OCI-LY7 (cell line): ENCODE measurements around the gene MTF1. TPM values are rescaled to one million over a fixed set of nuclear protein-coding genes. Genes with fewer than 3 reads are reported as not detected.
"Not testable (repeated sequence)": the region's sequence is repeated elsewhere in the genome, so short reads cannot be mapped to it uniquely, and the experiment has no call there.

ENCODE experiments used
- BruUV-seq: library from RNA; stranded (reverse); fragments of 400-500 nt; replicated peaks from 2 replicates; lab custom pipeline; 2021; lab: Mats Ljungman, UMichigan
- CTCF ChIA-PET: fragments of 300-600 bp; sonication (Branson Sonifier 250); formaldehyde crosslinking; loops from one replicate; lab custom pipeline; 2022; ENCODE audit warnings: antibody characterized with exemption; ENCODE audit not compliant: unreplicated experiment; lab: Charles Lee
- POLR2A ChIA-PET: fragments of 300-600 bp; sonication (Branson Sonifier 250); formaldehyde crosslinking; loops from one replicate; lab custom pipeline; 2022; ENCODE audit warnings: antibody characterized with exemption; lab: Charles Lee
- DNase-seq: peaks from one replicate; pipeline ENCODE4 v3.0.0-alpha.2; 2015; ENCODE audit warnings: low spot score
- H2AFZ ChIP-seq: fragments of 200-600 bp; sonication (generic), shearing (Covaris generic); 2 replicates; pipeline ENCODE4 v1.6.1; 2014; ENCODE audit warnings: mild to moderate bottlenecking, antibody characterized with exemption, low read length, moderate library complexity
- H3K27ac ChIP-seq: fragments of 200-600 bp; sonication (generic); 2 replicates; pipeline ENCODE4 v1.5.1; 2014; ENCODE audit warnings: mixed run types, low read depth, mild to moderate bottlenecking, moderate library complexity, low read length, inconsistent platforms; ENCODE audit not compliant: poor library complexity, severe bottlenecking
- H3K36me3 ChIP-seq: fragments of 200-600 bp; sonication (generic); 2 replicates; pipeline ENCODE4 v1.6.1; 2014; ENCODE audit warnings: mild to moderate bottlenecking, antibody characterized with exemption, low read length, moderate library complexity, mixed read lengths; ENCODE audit not compliant: insufficient read depth
- H3K4me1 ChIP-seq: fragments of 200-600 bp; sonication (generic); 2 replicates; pipeline ENCODE4 v1.5.1; 2014; ENCODE audit warnings: mild to moderate bottlenecking, low read length; ENCODE audit not compliant: insufficient read depth, poor library complexity, severe bottlenecking
- H3K4me2 ChIP-seq: fragments of 200-600 bp; sonication (generic); 2 replicates; pipeline ENCODE4 v1.6.1; 2014; ENCODE audit warnings: mild to moderate bottlenecking, low read length
- H3K4me3 ChIP-seq: fragments of 200-600 bp; sonication (generic); 2 replicates; pipeline ENCODE4 v1.5.1; 2014; ENCODE audit warnings: mild to moderate bottlenecking, low read depth, low read length; ENCODE audit not compliant: poor library complexity, severe bottlenecking
- H3K79me2 ChIP-seq: fragments of 200-600 bp; sonication (generic); 2 replicates; pipeline ENCODE4 v1.6.1; 2016; ENCODE audit warnings: low read depth, mild to moderate bottlenecking, low read length, moderate library complexity, mixed read lengths; ENCODE audit not compliant: insufficient read depth
- H3K9me2 ChIP-seq: fragments of 200-600 bp; sonication (generic); 2 replicates; pipeline ENCODE4 v1.6.1; 2016; ENCODE audit warnings: mild to moderate bottlenecking, low read length, mixed read lengths; ENCODE audit not compliant: insufficient read depth
- H3K9me3 ChIP-seq: fragments of 200-600 bp; sonication (generic); 2 replicates; pipeline ENCODE4 v1.6.1; 2014; ENCODE audit warnings: mild to moderate bottlenecking, mixed run types, low read length, mixed read lengths
- H4K20me1 ChIP-seq: fragments of 200-600 bp; sonication (generic); 2 replicates; pipeline ENCODE4 v1.6.1; 2014; ENCODE audit warnings: mild to moderate bottlenecking, antibody characterized with exemption, low read length, moderate library complexity, mixed read lengths; ENCODE audit not compliant: insufficient read depth
- CTCF ChIP-seq: fragments of 200-600 bp; sonication (generic); conservative IDR thresholded peaks from 2 replicates; pipeline ENCODE4 v1.5.1; 2014; ENCODE audit warnings: mild to moderate bottlenecking, antibody characterized with exemption, low read length, moderate library complexity, mixed read lengths
- EZH2phosphoT487 ChIP-seq: fragments of 200-600 bp; sonication (generic); IDR thresholded peaks from 2 replicates; pipeline ENCODE4 v1.6.1; 2018; ENCODE audit warnings: low read depth, borderline replicate concordance, mild to moderate bottlenecking, mixed run types, antibody characterized with exemption, low read length, moderate library complexity, mixed read lengths
- intact Hi-C: fragments of 100-400 bp; cut with micrococcal nuclease; formaldehyde crosslinking; loops from one replicate; pipeline ENCODE4 v1.10.0; 2022; ENCODE audit not compliant: unreplicated experiment
- total RNA-seq, 2 experiments: library from RNA; depleted of rRNA in 1 of 2; stranded (reverse); fragments of >200 nt in 1 of 2; shearing (Covaris generic) in 1 of 2; gene quantifications; 2 replicates each; pipeline ENCODE4 v1.2.3, GENCODE V29; 2014 to 2022

Gene MTF1
- total RNA-seq, 2 experiments from 2014 or later, result 1.8 to 16.5 TPM

- intact Hi-C loops, result no loop called here
- CTCF ChIA-PET, result no interaction called here
- TF ChIP-seq EZH2phosphoT487, result no peak
- TF ChIP-seq CTCF, result no peak
- H3K4me3 ChIP-seq, result no peak overlapping the region
- POLR2A ChIA-PET, result interaction anchor here (0.6 to 0.9 kb wide), 2 partner anchors 17 to 27 kb away, joined by 3 read pairs; no protein-coding TSS in a partner anchor
- H3K79me2 ChIP-seq, result peaks cover 20% of the 10 kb centered on the region; the same call in 1 of the 2 replicates
- no peaks in the 10 kb centered on the region for H3K9me2 ChIP-seq
- H3K4me2 ChIP-seq, result no peak overlapping the region
- DNase-seq, result peak; percentile 44
- H3K36me3 ChIP-seq, result peaks cover 70% of the 10 kb centered on the region
- H3K9me3 ChIP-seq, result peaks cover 19% of the 10 kb centered on the region
- no peaks in the 10 kb centered on the region for H4K20me1 ChIP-seq
- H3K4me1 ChIP-seq, result peaks cover 15% of the 10 kb centered on the region
- no peak overlapping the region for H3K27ac ChIP-seq
- no peak overlapping the region for H2AFZ ChIP-seq
- TSS peak; percentile 24 for BruUV-seq
These were observed 46.3 kb upstream of the MTF1 start for GRCh38 chr1:37905727-37906126.

- peaks cover 70% of the 10 kb centered on the region for H3K36me3 ChIP-seq
- H2AFZ ChIP-seq, intact Hi-C loops, H3K4me3 ChIP-seq, DNase-seq, POLR2A ChIA-PET, H3K4me2 ChIP-seq, H3K27ac ChIP-seq, BruUV-seq, H3K9me2 ChIP-seq, H4K20me1 ChIP-seq: not testable (repeated sequence)
- peaks cover 17% of the 10 kb centered on the region for H3K4me1 ChIP-seq
- CTCF ChIA-PET, result interaction anchor here (0.7 kb wide), 1 partner anchor 76 kb away, joined by 3 read pairs; no protein-coding TSS in a partner anchor
- peaks cover 19% of the 10 kb centered on the region for H3K9me3 ChIP-seq
- H3K79me2 ChIP-seq, result peaks cover 20% of the 10 kb centered on the region; the same call in 1 of the 2 replicates
These were observed 44.5 kb upstream of the MTF1 start for GRCh38 chr1:37903921-37904320.

- Histone ChIP-seq H3K9me2 (no peaks in the 10 kb centered on the region), H4K20me1 (no peaks in the 10 kb centered on the region), H3K4me2 (no peak overlapping the region), H3K4me3 (no peak overlapping the region), H3K4me1 (peaks cover 17% of the 10 kb centered on the region), H3K36me3 (peaks cover 76% of the 10 kb centered on the region), H3K9me3 (peaks cover 19% of the 10 kb centered on the region), H3K79me2 (peaks cover 22% of the 10 kb centered on the region; the same call in 1 of the 2 replicates), H3K27ac (no peak overlapping the region), H2AFZ (no peak overlapping the region)
- intact Hi-C loops, result no loop called here
- ChIA-PET POLR2A (interaction anchor here (0.6 kb wide), 1 partner anchor 27 kb away, joined by 6 read pairs; no protein-coding TSS in a partner anchor), CTCF (no interaction called here)
- no TSS peak for BruUV-seq
- TF ChIP-seq CTCF (no peak), EZH2phosphoT487 (no peak)
- no peak for DNase-seq
These were observed 43.6 kb upstream of the MTF1 start for GRCh38 chr1:37902983-37903382.
